GM19397 (cell line): ENCODE results near the gene PDIA6.
"Not testable (repeated sequence)": the region's sequence is repeated elsewhere in the genome, so short reads cannot be mapped to it uniquely, and the experiment has no call there.

Experiments used
- ATAC-seq: cut with Tn5 transposase; IDR thresholded peaks from one replicate; pipeline ENCODE4 v1.9.1; 2021; ENCODE audit warnings: mild to moderate bottlenecking, moderate library complexity; ENCODE audit not compliant: unreplicated experiment

Gene PDIA6

GRCh38 chr2:10785260-10785659, 27.3 kb downstream of the PDIA6 start:
- ATAC-seq: no peak

- no peak for ATAC-seq
These were observed 27.9 kb downstream of the PDIA6 start for GRCh38 chr2:10784719-10785118.

GRCh38 chr2:10783421-10783820, 29.2 kb downstream of the PDIA6 start:
- ATAC-seq: no peak

GRCh38 chr2:10781746-10782145, 30.8 kb downstream of the PDIA6 start:
- no peak for ATAC-seq

- ATAC-seq: not testable (repeated sequence)
These were observed 31.8 kb downstream of the PDIA6 start for GRCh38 chr2:10780821-10781220.

- no peak for ATAC-seq
These were observed 32.1 kb downstream of the PDIA6 start for GRCh38 chr2:10780491-10780820.

GRCh38 chr2:10779776-10780490, 32.7 kb downstream of the PDIA6 start:
- no peak for ATAC-seq

GRCh38 chr2:10778724-10779115, 33.9 kb downstream of the PDIA6 start:
- no peak for ATAC-seq

- ATAC-seq: no peak
These were observed 34.5 kb downstream of the PDIA6 start for GRCh38 chr2:10777842-10778723.

GRCh38 chr2:10777111-10777841, 35.3 kb downstream of the PDIA6 start:
- no peak for ATAC-seq

- no peak for ATAC-seq
These were observed 36.2 kb downstream of the PDIA6 start for GRCh38 chr2:10776231-10776977.

- no peak for ATAC-seq
These were observed 36.8 kb downstream of the PDIA6 start for GRCh38 chr2:10775831-10776230.

GRCh38 chr2:10775021-10775780, 37.4 kb downstream of the PDIA6 start:
- no peak for ATAC-seq

- ATAC-seq: no peak
These were observed 38.2 kb downstream of the PDIA6 start for GRCh38 chr2:10774394-10774793.

GRCh38 chr2:10773821-10774341, 38.7 kb downstream of the PDIA6 start:
- no peak for ATAC-seq

- ATAC-seq: no peak
These were observed 39.7 kb downstream of the PDIA6 start for GRCh38 chr2:10772868-10773215.

- no peak for ATAC-seq
These were observed 40.3 kb downstream of the PDIA6 start for GRCh38 chr2:10772201-10772867.

GRCh38 chr2:10771786-10772185, 40.8 kb downstream of the PDIA6 start:
- ATAC-seq: no peak

GRCh38 chr2:10770956-10771750, 41.4 kb downstream of the PDIA6 start:
- no peak for ATAC-seq
